NCI-H2227 (cell line): ENCODE measurements around the gene MMP1.

Source experiments
- DNase-seq: peaks from one replicate; lab custom pipeline; 2025; ENCODE audit not compliant: unreplicated experiment; lab: John Stamatoyannopoulos, UW

Gene MMP1

DNA sequence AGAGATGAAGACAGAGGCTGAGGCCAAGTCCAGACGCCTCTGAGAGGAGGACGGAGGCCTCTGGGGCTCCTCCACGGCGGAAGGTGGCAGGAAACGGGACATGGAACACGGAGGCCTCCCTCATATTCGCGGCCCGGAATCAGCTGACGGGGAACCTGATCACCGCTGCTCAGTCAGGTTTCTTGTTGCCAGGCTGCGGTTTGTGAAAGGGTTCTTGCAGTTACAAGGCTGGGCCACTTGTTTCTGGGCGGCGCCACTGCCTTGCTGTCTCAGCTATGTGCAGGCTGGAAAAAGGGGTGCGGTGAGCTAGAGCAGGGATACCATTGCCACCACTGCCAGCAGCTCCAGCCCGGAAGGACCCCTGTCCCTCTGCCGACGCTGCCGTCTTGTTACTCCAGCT is 10.0 kb upstream of the MMP1 start:
- DNase-seq, result no peak

DNA sequence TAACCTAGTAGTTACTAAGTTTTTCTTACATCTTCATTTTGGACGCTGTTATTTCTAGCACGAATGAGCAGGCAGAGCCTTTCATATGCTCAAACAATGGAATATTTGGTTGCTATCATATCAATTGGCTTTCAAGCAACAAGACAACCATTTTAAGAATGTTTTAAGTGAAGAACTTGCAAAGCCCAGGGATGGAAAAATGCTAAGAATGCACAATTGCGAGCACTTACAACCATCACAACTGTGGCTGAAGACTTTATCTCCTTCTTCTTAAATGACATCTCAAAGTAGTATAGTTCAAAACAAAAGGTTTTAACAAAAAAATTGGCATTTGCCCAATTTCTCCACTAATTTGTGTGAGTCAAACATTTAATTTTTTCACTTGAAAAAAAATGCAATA is 8.3 kb upstream of the MMP1 start:
- DNase-seq, result no peak

DNA sequence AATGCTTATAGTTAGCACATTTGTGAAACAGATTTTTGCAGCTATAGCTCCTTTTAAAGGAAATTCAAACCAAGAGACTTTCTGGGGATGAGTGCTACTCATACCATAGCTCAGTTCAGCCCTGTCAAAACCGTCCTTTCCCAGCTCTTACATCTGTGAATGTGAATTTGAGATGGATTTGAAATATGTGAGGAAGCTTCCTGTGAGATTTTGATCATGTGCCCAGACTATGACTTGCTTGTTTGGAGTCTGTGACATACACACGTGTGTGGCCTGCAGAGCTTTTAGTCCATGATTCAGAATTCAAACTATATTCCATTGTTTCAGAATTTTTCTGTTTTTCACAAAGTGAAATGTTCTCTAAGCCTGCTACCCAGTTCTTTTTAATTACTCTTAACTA is 4.4 kb upstream of the MMP1 start:
- no peak for DNase-seq

DNA sequence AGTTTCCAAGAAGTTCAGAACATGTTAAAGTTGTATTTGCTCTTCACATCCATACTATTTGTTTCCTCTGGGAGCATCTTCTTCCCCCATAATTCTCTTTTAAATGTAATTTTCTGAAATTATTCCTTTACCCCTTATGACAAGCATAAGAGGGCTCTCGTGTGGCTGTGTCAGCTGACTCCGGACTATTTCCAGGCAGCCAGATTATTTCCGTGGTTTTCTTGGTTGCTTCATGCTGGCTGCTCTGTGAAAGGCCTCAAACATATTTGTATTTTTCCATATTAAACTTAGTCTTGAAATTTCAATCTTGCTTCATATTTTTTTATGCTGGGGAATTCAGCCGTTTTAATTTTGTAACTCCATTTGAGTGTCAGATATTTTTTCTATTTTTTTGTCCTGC is 2.8 kb upstream of the MMP1 start:
- DNase-seq, result no peak

DNA sequence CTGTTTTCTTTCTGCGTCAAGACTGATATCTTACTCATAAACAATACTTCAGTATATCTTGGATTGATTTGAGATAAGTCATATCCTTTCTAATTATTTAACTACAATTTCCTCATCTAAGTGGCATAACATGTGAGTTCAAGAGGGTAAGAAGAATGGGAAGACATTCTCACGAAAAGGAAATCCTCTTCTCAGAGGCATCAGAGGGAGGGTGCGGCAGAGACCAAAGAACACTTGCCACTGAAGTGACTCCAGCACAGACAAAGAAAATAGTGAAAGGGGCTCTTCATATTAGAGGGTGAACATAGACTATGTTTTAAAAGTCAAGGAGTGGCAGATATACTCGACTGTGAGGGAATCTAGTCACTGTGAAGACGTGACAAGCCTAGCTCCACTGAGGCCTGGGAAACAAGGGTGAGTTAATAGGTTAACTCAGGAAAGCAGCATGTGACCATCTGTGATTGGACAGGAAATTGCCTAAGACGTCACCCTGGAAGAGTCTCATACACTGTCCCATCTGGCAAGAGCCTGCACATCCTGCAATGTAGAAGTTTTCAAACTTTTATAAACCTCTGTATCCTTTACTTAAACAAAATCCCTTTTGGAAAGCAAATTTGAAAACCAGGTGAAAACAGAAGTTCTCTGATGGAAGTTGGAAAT is 1.9 kb upstream of the MMP1 start:
- no peak for DNase-seq

DNA sequence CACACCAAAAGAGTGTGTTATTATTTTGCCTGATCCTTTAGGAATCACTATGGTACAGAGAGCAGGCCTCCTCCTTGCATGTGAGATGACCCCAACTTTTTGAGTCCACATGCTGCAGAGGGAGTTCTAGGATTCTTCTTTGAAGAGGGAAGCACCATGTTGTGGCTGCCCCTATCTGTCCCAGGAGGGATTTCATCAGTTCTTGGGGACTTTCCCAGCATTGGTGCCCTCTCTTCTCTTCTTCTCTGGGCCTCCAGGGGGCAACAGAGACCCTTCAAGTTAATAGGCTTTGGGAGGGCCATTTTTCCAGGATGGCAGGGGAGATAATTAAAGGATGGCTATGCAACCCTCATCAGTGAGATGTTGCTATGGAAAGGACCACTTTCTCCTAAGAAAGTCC is 3.6 kb downstream of the MMP1 start:
- DNase-seq, result no peak

DNA sequence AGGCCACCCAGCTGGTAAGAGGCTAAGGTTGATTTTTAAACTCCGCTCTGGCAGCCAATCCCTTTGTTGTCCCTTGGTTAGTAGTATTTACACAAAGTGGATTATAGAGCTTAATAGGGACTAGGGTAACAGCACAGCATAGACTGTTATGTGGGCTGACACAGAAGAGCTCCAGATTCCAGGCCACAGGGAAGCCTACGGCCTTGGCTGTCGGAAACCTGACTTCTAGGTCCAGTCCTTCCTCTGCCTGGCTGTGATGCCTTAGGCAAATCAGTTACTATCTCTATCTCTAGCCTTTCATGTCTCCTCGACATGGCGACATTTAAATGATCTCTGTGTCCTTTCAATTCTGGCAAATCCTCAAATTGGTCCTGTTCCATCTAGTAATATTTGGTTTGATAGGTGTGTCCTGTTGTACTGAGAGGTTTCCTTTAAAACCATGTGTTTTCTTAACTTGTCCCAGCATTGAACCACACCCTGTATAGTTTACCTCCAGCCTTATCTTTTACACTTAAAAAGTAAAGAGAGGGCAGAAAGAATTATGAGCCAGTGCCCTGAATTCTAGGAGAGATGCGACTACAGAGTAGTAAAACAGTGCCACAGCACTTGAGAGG is 4.2 kb downstream of the MMP1 start:
- no peak for DNase-seq

DNA sequence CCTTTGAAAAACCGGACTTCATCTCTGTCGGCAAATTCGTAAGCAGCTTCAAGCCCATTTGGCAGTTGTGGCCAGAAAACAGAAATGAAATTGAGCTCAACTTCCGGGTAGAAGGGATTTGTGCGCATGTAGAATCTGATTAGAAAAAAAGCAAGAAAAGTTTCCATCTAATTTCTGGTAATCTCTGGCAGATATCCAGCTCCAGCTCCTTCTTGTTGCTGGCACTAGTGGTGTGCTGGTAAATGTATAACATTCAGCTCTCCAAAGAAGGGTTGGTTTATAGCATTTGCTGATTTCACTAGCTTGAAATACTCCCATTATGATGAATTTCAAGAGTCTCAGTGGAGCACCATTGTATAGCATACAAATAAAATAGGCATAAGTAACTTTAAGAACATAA is 5.4 kb downstream of the MMP1 start:
- no peak for DNase-seq

DNA sequence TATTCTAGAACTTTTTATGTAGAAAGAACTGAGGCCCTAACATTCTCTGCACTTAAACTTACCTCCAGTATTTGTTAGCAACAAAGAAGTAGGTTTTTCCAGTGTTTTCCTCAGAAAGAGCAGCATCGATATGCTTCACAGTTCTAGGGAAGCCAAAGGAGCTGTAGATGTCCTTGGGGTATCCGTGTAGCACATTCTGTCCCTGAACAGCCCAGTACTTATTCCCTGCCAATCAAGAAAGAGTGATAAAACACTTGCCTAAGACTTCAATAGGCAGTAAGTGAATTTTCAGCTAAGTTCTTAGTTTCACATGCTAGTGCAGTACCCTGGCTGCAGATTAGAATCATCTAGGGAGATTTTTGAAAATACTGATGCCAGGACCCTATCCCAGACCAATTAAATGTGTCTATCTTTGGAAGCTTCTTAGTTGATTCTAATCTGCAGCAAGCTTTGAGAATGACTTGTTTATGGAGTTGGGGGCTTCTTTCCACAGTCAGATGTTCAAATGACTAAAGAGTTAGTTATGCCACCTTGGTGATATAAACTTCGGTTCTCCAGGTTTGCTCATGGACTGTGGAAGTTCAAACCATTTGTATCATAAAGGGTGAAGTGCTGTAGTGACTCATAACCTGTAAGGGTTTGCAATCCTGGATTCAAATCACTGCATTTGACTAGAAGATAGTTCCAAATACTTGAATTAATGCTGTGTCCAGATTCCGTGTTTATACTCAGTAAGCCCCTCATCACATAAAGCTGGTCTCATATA is 6.5 kb downstream of the MMP1 start:
- no peak for DNase-seq

DNA sequence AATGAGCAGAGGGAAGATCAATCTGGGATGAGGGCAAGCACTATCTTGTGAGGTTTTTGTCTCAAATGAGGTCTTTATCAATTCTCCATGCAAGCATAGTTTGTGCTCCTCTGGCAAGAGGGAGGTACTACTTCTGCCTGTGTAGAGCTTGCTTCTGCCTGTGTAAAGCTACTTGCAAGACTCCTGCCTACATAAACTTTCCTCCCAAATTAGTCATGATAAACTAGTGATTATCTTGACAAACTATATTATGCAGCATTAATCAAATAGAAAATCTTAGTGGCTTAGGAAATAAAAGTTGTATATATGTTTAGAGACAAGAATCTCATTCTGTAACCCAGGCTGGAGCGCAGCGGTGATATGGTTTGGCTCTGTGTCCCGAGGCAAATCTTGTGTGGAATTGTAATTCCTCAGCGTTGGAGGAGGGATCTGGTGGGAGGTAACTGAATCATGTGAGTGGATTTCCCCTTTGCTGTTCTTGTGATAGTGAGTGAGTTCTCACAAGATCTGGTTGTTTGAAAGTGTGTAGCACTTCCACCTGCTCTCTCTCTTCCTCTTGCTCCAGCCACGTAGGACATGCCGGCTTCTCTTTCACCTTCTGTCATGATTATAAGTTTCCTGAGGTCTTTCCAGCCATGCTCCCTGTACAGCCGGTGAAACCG is 9.5 kb downstream of the MMP1 start:
- DNase-seq, result no peak

DNA sequence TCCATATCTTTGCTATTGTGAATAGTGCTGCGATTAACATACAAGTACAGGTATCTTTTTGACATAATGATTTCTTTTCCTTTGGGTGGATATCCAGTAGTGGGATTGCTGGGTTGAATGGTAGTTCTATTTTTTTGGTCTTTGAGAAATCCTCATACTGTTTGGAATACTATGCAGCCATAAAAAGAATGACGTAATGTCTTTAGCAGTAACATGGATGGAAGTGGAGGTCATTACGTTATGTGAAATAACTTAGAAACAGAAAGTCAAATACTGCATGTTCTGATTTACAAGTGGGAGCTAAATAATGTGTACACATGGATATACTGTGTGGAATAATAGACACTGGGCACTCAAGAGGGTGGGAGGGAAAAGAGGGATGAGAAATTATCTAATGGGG is 13.6 kb downstream of the MMP1 start:
- DNase-seq, result no peak

DNA sequence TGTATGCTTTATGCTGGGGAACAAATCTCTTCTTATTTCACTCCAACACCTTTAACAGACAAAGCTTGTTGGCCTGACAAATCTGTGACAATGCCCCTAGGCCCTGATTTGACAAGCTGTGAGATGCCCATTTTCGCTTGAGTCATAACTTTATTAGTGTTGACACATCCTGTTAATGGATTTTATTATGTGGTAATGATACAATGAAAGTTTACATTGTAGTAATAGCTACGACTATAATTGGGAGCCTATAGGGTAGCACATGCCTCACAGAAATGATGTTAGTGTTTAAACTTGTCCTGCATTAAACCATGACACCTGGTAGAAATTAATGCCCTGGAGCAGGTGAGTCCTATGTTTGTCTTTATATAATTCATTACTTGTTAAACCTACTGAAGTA is 14.2 kb downstream of the MMP1 start:
- DNase-seq, result no peak

DNA sequence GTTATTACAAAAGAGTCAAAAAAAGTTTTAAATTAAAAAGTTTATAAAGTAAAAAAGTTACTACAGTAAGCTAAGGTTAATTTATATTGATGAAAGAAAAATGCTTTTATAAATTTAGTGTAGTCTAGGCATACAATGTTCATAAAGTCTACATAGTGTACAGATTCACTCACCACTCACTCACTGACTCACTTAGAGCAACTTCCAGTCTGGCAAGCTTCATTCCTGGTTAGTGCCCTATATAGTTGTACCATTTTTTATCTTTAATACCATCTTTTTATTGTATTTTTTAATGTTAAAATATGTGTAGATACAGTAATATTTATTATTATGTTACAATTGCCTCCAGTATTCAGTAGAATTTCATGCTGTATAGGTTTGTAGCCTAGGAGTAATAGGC is 14.9 kb downstream of the MMP1 start:
- DNase-seq, result no peak

DNA sequence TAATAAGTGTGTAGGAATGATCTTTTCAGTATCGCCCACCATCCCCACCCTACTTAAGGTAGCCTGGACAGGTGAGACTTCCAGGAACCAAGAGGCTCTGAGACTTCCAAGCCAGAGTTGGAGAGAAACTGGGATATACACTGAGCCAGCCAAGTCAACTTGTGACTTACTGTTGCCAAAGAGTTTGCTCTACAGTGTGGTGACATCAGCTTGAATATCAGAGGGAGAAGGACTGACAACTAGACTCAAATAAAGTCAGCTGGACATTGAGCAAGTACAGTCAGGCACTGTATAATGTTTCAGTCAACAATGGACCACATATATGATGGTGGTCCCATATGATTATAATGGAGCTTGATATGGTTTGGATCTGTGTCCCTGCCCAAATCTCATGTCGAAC is 16.3 kb downstream of the MMP1 start:
- no peak for DNase-seq

DNA sequence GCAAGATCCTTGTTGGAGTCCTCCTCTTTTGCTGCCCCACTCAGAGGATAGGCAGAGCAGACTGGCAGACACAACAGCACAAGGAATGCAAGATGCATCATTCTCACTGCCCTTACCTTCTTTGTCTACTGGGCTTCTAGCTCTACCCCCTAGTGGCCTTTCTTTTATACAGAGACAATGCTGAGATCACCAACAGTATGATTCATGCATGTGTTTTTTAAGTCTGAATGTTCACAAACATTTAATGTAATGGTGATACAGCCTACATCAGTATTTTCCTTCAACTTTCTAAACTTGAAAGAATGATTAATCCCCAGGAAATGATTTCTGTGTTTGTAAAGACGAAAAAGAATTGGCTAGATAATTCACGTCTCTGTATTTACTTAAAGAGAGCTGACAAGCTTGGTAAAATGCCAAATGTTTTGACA is 17.5 kb downstream of the MMP1 start, which contains the start of gene MMP10:
Gene MMP10 (minus strand): TSS at position 138 of the 428 bp plus-strand sequence. CDS start 37 bp downstream, at position 101.
- peak; percentile 1 for DNase-seq

DNA sequence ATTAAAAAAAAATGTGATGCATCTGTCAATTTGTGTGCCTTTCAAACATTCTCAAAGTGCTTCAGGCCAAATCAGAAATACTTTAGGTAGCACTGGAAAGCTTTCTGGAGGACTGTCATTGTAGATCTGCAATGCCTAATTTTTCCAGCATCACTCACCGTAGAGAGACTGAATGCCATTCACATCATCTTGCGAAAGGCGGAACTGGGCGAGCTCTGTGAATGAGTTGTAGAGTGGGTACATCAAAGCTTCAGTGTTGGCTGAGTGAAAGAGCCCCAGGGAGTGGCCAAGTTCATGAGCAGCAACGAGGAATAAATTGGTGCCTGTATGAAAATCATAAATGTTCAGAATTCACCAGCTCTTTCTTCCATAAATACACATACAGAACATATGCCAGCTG is 21.5 kb downstream of the MMP1 start:
- no peak for DNase-seq

DNA sequence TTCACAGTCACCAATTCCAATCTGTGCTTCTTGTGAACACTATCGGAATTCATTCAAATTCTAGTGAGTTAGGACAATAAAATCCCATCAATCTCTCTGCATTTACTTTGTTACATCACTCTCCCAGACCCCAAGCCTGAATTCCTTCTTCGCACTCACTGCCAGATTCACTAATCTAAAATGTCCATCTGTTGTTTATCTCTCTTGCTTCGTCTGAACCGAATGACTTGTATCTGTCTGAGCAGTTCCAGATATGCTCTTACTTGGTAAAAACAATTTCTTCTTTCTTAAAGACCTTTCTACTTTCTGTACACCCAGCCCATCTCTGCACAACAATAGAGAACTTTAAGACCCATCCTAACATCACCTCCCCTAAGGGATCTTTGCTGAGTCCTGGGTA is 24.6 kb downstream of the MMP1 start:
- DNase-seq, result no peak

DNA sequence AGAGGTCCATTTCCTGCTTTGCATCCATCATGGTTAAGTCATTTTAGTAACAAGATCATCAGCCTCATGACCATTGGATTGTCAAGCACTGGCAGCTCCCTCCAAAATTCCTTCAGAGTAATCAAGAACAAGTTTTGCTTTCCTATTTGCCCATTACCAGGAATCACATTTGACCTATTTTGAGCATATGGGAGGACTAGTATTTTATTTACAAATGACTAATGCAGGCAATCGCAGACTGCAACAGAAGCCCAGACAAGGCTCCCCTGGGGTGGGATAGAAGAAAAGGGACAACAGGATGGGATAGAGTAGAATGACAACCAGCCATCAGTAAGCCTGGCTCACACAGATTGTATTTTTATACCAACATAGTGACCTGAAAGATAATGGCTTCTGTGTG is 26.6 kb downstream of the MMP1 start:
- no peak for DNase-seq

DNA sequence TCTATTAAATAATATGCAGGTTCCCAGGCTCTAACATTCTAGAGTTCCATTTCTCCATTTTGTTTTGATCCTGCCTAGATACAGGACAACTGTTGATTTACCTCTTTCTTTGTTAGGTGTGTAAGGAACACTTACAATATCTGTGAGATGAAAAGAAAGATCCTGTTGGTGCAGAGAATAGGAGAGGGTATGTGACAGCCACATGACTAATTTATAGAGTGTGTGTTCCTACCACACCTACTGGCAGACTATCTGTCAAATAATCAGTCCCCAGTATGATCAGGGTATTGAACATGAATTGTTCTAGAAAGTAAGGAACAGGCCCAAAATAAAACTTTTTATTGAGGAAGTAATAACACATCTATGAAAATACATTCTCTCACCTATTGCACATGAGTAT is 27.8 kb downstream of the MMP1 start:
- DNase-seq, result no peak

DNA sequence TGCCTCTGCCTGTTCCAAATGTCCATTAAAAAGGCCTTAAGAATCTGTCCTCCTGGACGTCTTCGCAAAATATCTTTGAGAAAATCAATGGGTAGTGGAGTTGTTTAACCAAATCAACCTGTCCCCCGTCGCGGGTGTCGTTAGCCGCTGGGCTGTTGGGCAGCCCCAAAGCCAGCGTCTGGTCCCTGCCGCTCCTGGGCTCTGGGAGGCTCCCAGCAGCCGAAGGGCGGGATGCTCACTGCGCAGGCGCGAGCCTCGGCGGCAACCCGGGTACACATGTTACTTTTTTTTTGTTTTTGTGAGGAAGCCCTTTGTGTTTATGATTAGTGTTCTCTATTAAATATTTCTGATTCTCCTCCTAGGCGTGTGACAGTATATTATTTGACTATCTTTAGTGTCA is 30.2 kb downstream of the MMP1 start:
- no peak for DNase-seq

DNA sequence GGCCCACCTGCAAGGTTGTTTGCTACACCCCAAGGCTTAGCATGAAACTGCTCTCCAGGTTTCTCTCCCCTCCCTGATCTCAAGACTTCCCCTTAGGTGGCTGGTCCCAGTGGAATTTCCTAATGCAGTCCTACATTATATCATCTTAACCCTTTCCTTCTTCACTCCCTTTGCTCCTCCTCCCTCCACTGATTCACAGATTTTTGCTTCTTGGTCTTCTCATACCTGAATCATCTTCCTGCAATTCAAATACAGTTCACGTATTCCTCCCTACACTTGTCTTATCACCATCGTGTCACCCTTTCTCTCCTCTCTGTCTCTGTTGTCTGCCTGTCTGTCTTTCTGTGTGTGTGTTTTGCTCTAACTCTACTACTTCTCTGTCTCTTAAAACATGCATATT is 34.5 kb downstream of the MMP1 start:
- no peak for DNase-seq

DNA sequence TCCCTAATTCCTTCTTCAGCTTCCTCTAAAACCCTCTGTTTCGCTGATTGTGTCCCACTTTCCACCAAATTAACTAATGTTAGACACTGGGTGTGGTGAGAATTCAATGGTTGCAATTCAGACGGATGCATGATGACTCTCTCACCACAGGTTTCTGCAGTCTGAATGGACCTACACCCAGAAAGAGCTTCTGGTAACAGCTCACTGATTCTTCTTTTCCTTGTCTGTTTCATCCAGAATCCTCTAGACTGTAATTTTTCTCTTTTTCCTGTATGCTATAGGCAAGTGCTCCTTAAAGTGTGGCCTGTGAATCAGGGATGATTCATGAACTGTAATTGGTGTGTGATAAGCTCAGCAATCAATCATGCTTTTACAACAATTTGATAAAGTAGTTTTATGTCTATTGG is 35.6 kb downstream of the MMP1 start:
- no peak for DNase-seq
